Measurements from ENCODE around the gene NCK1.

The NCK1 gene

DNA sequence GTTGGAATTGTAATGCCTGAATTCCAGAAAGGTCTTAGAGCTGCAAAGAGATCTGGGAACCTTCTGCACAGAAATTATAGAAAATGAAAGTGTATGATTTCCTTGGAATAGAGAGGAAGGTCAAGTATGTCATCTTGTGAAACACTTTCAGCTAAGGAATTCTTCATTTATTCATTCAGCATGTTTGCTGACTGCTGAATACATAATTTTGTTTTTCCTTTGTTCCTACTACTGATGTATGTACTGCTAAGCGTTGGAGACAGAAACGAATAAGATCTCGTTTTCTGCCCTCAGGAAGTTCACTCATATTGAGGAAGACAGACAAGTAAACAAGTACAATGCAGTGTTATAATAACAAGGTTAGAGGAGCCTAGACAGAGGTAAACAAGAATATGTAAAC, 81.4 kb downstream of the NCK1 start:
- Mint-ChIP-seq H3K9me3 (no peaks in the 10 kb centered on the region), H3K4me1 (peaks cover 57% of the 10 kb centered on the region), H3K27ac (ENCODE audit: low read depth) (peak overlapping the region; percentile 5), H3K4me3 (no peak overlapping the region), H3K27me3 (no peaks in the 10 kb centered on the region), H3K36me3 (ENCODE audit: insufficient read depth) (peaks cover 16% of the 10 kb centered on the region)
- no peak for ATAC-seq (replicated peaks; ENCODE audit: extremely low read depth, poor library complexity, severe bottlenecking)
- no peak for DNase-seq (ENCODE audit: low spot score in 2 of 2)

DNA sequence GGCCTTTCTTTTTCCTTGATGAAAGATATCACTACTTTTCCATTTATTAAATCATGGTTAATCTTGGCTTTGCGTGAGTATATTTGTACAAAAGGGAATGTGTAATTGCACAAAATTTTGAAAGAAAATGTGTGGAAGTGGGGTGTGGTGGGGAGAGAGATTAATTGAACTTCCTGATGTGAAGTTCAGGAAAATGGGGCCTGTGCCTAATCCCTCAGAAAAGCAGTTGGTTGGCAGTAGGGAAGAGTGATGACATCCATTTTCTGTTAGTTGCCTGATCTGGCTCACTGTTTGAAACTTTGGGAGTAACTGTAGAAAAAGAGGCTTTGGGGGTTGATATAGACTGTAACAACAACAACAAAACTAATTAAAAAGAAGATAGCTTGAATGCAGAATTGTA, 85.0 kb downstream of the NCK1 start:
- DNase-seq (ENCODE audit: low spot score in 2 of 2), result no peak
- H3K4me1 Mint-ChIP-seq, result peaks cover 39% of the 10 kb centered on the region
- ATAC-seq (replicated peaks; ENCODE audit: extremely low read depth, poor library complexity, severe bottlenecking), result no peak
- H3K36me3 Mint-ChIP-seq (ENCODE audit: insufficient read depth), result peaks cover 18% of the 10 kb centered on the region
- H3K27me3 Mint-ChIP-seq, result no peaks in the 10 kb centered on the region
- H3K4me3 Mint-ChIP-seq, result no peak overlapping the region
- H3K27ac Mint-ChIP-seq (ENCODE audit: low read depth), result peak overlapping the region; percentile 70
- H3K9me3 Mint-ChIP-seq, result no peaks in the 10 kb centered on the region

DNA sequence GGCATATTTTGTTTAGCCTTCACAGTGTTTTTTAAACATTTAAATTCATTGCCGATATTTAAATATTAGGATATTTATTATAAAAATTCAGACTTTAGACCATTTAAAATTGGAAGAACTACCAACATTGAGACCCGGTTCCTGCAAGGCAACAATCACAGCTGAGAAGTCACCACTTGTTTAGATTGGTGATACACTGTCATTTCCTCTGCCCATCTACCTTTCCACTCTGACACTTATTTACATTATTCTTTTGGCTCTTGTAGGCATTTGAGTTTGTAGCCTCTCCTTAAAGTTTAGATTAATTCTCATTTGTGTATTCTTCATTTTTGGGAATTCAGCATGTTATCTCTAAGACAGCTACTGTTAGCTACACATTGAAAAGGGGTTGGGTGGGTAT, 85.5 kb downstream of the NCK1 start:
- Mint-ChIP-seq H3K4me3 (no peak overlapping the region), H3K27ac (ENCODE audit: low read depth) (peak overlapping the region; percentile 70), H3K4me1 (peaks cover 39% of the 10 kb centered on the region), H3K36me3 (ENCODE audit: insufficient read depth) (peaks cover 18% of the 10 kb centered on the region), H3K27me3 (no peaks in the 10 kb centered on the region), H3K9me3 (no peaks in the 10 kb centered on the region)
- ATAC-seq (replicated peaks; ENCODE audit: extremely low read depth, poor library complexity, severe bottlenecking), result no peak
- DNase-seq (ENCODE audit: low spot score in 2 of 2), result no peak

DNA sequence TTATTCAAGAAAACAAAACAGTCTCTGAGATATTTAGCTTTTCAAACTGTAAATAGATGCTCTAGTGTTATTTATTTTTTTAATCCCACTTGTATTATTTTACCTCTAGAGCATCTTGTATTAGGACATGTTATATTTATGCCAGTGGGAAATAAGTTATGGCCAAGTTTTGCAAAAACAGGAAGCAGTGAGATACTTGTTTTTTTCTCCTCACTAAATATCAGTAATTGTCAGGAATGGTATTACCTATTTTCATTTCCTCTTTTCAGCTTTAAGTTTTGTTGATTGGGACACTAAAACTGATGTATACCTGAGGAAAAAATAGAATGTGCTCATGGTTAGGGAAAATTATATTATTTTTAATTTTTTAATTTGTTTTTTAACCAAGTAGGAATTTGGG, 87.1 kb downstream of the NCK1 start:
- no peaks in the 10 kb centered on the region for H3K9me3 Mint-ChIP-seq
- H3K4me3 Mint-ChIP-seq, result no peak overlapping the region
- peaks cover 30% of the 10 kb centered on the region for H3K4me1 Mint-ChIP-seq
- ATAC-seq (replicated peaks; ENCODE audit: extremely low read depth, poor library complexity, severe bottlenecking) (no peak), DNase-seq (ENCODE audit: low spot score in 2 of 2) (no peak)
- H3K27me3 Mint-ChIP-seq, result no peaks in the 10 kb centered on the region
- H3K36me3 Mint-ChIP-seq (ENCODE audit: insufficient read depth), result peaks cover 16% of the 10 kb centered on the region
- no peak overlapping the region for H3K27ac Mint-ChIP-seq (ENCODE audit: low read depth)

DNA sequence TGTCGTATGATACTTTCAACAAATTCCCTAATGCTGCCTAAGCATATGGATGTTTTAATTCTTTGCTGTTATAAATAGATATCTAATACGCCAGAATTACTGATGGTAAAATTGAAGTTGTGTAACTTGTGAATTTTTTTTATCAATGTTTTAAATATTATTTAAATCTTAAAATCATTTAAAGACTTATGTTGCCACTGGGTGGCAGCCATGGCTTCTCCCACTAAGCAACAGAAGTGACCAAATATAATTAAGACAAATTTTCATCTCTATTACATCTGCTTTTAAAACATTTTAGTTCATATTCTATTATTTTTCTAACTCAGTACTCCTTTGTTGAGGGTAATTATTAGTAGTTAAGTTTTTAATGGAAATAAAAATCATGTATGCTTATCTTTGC, 87.7 kb downstream of the NCK1 start:
- no peaks in the 10 kb centered on the region for H3K9me3 Mint-ChIP-seq
- no peak for ATAC-seq (replicated peaks; ENCODE audit: extremely low read depth, poor library complexity, severe bottlenecking)

GRCh38 chr3:136950623-136951022, 88.6 kb downstream of the NCK1 start:
- Mint-ChIP-seq H3K27me3 (no peaks in the 10 kb centered on the region), H3K9me3 (no peaks in the 10 kb centered on the region), H3K36me3 (ENCODE audit: insufficient read depth) (peaks cover 14% of the 10 kb centered on the region), H3K27ac (ENCODE audit: low read depth) (no peak overlapping the region), H3K4me3 (no peak overlapping the region), H3K4me1 (peaks cover 42% of the 10 kb centered on the region)
- DNase-seq (ENCODE audit: low spot score in 2 of 2), result no peak
- ATAC-seq (replicated peaks; ENCODE audit: extremely low read depth, poor library complexity, severe bottlenecking), result no peak

More for the DNA sequence above, 87.7 kb downstream of the NCK1 start:
- Mint-ChIP-seq H3K27ac (ENCODE audit: low read depth) (no peak overlapping the region), H3K36me3 (ENCODE audit: insufficient read depth) (peaks cover 14% of the 10 kb centered on the region), H3K27me3 (no peaks in the 10 kb centered on the region), H3K4me1 (peaks cover 33% of the 10 kb centered on the region), H3K4me3 (no peak overlapping the region)
- DNase-seq (ENCODE audit: low spot score in 2 of 2), result no peak

GRCh38 chr3:136952292-136952691, 90.3 kb downstream of the NCK1 start:
- Mint-ChIP-seq H3K4me3 (no peak overlapping the region), H3K27ac (ENCODE audit: low read depth) (no peak overlapping the region), H3K4me1 (peaks cover 46% of the 10 kb centered on the region), H3K36me3 (ENCODE audit: insufficient read depth) (peaks cover 8% of the 10 kb centered on the region), H3K27me3 (no peaks in the 10 kb centered on the region), H3K9me3 (no peaks in the 10 kb centered on the region)
- DNase-seq (ENCODE audit: low spot score in 2 of 2) (no peak), ATAC-seq (replicated peaks; ENCODE audit: extremely low read depth, poor library complexity, severe bottlenecking) (no peak)

GRCh38 chr3:136954251-136954650, 92.2 kb downstream of the NCK1 start:
- no peak for DNase-seq (ENCODE audit: low spot score in 2 of 2)
- Mint-ChIP-seq H3K36me3 (ENCODE audit: insufficient read depth) (peaks cover 3% of the 10 kb centered on the region), H3K27me3 (no peaks in the 10 kb centered on the region), H3K4me3 (no peak overlapping the region), H3K9me3 (no peaks in the 10 kb centered on the region), H3K27ac (ENCODE audit: low read depth) (no peak overlapping the region), H3K4me1 (peaks cover 38% of the 10 kb centered on the region)
- no peak for ATAC-seq (replicated peaks; ENCODE audit: extremely low read depth, poor library complexity, severe bottlenecking)

DNA sequence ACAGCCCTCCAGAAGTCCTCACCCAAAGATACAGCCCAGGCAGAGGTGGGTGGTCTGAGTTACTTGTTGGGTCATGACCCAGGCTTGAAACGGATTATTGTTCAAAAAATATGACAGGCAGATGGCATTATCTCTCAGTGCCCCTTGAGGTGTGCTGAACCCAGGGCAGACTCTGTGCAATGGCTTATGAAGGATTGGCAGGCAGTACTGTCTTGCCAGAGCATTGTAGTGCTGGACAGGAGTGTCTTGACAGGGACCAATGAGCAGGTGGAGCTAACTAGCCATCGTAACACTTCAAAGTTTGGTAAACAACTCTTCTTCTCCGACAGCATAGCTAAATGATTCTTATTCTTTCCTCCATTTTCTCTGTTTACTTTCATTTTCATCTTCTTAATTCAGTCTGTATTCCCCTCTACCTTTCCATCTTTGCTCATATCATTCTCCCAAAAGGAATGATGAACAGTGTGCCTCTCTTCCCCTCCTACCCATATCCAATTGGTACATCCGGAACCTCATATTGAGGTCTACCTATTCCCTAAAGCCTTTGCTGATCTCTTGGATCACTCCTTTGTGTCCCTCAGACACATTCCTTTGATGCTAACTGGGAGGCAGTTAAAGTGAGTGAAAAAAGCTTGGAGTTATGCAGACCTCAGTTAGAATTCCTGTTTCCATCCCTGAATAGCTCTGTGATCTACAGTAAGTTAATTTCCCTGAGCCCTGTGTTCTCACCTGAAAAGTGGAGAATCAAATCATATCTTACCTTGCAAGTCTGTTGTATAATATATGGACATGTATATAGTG, 93.2 kb downstream of the NCK1 start:
- peak overlapping the region; percentile 12 for H3K4me3 Mint-ChIP-seq
- ATAC-seq (replicated peaks; ENCODE audit: extremely low read depth, poor library complexity, severe bottlenecking), result no peak
- H3K27me3 Mint-ChIP-seq, result no peaks in the 10 kb centered on the region
- H3K36me3 Mint-ChIP-seq (ENCODE audit: insufficient read depth), result peaks cover 2% of the 10 kb centered on the region
- no peak for DNase-seq (ENCODE audit: low spot score in 2 of 2)
- no peaks in the 10 kb centered on the region for H3K9me3 Mint-ChIP-seq
- peak overlapping the region; percentile 38 for H3K27ac Mint-ChIP-seq (ENCODE audit: low read depth)
- peaks cover 38% of the 10 kb centered on the region for H3K4me1 Mint-ChIP-seq

DNA sequence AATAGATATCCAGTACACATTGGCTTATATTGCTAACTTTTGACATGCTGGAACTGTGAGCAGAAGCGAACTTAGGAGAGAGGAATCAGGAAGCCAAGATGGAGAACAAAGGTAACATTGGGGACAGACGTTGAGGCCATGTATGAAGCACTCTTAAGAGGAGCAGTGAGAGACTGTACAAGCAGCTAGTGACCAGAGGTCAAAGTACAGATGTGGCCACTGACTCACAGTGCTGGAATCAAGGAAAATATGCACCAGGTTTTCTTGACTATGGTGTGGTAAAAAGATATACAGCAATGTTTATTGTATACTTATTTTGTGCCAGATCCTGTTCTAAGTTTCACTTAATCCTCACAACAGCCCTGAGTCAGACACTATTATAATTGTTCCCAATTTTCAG, 93.8 kb downstream of the NCK1 start:
- DNase-seq (ENCODE audit: low spot score in 2 of 2) (no peak), ATAC-seq (replicated peaks; ENCODE audit: extremely low read depth, poor library complexity, severe bottlenecking) (no peak)
- peaks cover 4% of the 10 kb centered on the region for H3K36me3 Mint-ChIP-seq (ENCODE audit: insufficient read depth)
- H3K4me1 Mint-ChIP-seq, result peaks cover 43% of the 10 kb centered on the region
- H3K9me3 Mint-ChIP-seq, result no peaks in the 10 kb centered on the region
- no peak overlapping the region for H3K4me3 Mint-ChIP-seq
- no peaks in the 10 kb centered on the region for H3K27me3 Mint-ChIP-seq
- peak overlapping the region; percentile 38 for H3K27ac Mint-ChIP-seq (ENCODE audit: low read depth)

DNA sequence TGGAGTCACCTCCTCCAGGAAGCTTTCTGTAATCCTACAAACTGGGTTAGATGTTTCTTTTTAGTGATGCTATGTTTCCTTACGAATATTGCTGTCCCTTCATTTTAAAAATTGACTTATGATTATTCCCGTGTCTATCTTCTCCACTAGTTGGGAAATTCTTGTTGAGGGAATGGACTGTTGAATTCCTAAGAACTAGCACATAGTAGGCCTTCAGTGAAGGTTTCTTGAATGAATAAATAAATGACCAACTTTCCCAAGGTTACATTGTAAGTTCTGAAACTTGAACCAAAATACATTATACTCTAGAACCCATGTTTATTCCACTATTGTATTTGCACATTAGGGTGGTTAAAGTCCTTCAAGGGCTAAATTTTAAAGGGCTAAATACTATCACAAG, 95.0 kb downstream of the NCK1 start:
- no peak overlapping the region for H3K4me3 Mint-ChIP-seq
- H3K36me3 Mint-ChIP-seq (ENCODE audit: insufficient read depth), result peaks cover 4% of the 10 kb centered on the region
- H3K27ac Mint-ChIP-seq (ENCODE audit: low read depth), result no peak overlapping the region
- no peaks in the 10 kb centered on the region for H3K27me3 Mint-ChIP-seq
- H3K9me3 Mint-ChIP-seq, result no peaks in the 10 kb centered on the region
- H3K4me1 Mint-ChIP-seq, result peaks cover 37% of the 10 kb centered on the region
- DNase-seq (ENCODE audit: low spot score in 2 of 2) (no peak), ATAC-seq (replicated peaks; ENCODE audit: extremely low read depth, poor library complexity, severe bottlenecking) (no peak)

DNA sequence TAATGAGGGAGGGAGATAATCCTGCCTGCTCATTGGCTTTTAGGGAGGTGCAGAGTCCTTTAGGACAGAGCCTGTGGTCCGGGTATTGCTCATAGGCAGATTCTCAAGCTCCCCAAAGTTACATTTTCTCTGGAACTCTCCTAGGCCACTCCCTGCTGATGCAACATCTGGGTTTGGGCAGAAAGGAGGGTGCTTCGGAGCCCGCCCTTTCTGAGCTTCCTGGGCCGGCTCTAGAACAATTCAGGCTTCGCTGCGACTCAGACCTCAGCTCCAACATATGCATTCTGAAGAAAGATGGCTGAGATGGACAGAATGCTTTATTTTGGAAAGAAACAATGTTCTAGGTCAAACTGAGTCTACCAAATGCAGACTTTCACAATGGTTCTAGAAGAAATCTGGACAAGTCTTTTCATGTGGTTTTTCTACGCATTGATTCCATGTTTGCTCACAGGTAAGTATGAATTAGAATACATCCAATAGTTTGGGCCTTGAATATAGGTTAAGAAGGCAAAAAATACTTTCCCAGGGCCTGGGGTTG, 95.8 kb downstream of the NCK1 start, which contains the start of gene IL20RB:
IL20RB (plus strand) TSS at position 233 of the 538 bp plus-strand sequence; CDS start at position 364, 131 bp downstream.
- DNase-seq (ENCODE audit: low spot score in 2 of 2) (no peak), ATAC-seq (replicated peaks; ENCODE audit: extremely low read depth, poor library complexity, severe bottlenecking) (no peak)
- Mint-ChIP-seq H3K4me1 (peaks cover 31% of the 10 kb centered on the region), H3K27ac (ENCODE audit: low read depth) (no peak within 1 kb of the TSS), H3K9me3 (no peaks in the 10 kb centered on the region), H3K36me3 (ENCODE audit: insufficient read depth) (peaks cover 4% of the 10 kb centered on the region), H3K4me3 (no peak within 1 kb of the TSS), H3K27me3 (no peaks in the 10 kb centered on the region)

- Mint-ChIP-seq H3K36me3 (ENCODE audit: insufficient read depth) (peaks cover 4% of the 10 kb centered on the region), H3K9me3 (no peaks in the 10 kb centered on the region), H3K4me1 (peaks cover 27% of the 10 kb centered on the region), H3K4me3 (no peak overlapping the region), H3K27me3 (no peaks in the 10 kb centered on the region), H3K27ac (ENCODE audit: low read depth) (no peak overlapping the region)
- ATAC-seq (replicated peaks; ENCODE audit: extremely low read depth, poor library complexity, severe bottlenecking), result no peak
- no peak for DNase-seq (ENCODE audit: low spot score in 2 of 2)
These were observed 96.9 kb downstream of the NCK1 start for GRCh38 chr3:136958939-136959338.
